ENCODE data around the gene RBFOX2.
"Not testable (repeated sequence)": the region's sequence is repeated elsewhere in the genome, so short reads cannot be mapped to it uniquely, and the experiment has no call there.

Gene RBFOX2

DNA sequence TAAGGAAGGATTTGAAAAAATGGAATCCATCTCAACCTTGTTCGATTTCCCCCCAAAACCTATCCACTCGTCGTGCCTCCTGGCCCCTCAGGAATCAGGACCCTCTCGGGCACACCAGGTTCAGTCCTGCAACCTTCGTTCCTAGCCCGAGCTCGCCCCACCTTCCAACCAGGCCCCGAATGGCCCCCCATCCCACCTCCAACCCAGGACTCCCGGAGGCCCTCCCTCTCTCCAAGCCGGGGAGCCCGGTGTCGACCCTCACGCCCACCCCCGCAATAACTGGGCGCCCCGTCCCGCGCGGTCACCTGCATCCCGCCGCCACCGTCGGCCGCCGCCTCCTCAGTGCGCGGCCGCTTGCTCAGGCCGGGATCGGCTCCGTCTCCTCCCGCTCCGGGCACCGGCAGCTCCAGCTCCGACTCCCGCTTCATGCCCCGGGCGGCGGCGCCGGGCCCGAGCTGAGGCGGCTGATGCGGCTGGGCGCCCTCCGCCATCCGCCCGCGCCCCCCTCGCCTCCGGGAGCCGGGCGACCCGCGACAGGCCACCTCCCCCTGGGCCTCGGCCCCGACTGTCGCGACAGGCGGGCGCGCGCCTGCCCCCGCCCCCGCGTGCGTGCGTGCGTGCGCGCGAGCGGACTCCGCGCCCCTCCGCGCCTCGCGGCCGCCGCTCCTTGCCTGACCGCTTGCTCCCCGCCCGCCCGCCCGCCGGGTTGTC, 534 bp downstream of the RBFOX2 start:
- Histone ChIP-seq H3K36me3 (replicated peaks) (0 out of 2 replicates have a peak, but pooled peaks cover 4% of the 10 kb centered on the region), H3K9me3 (no peaks in the 10 kb centered on the region), H3K4me3 (peak overlapping the region; percentile 75), H3K27me3 (ENCODE audit: low read depth) (no peaks in the 10 kb centered on the region), H3K4me1 (peaks cover 31% of the 10 kb centered on the region)
- peak in 1 of 2 experiments; percentile 50 for DNase-seq (ENCODE audit: low spot score in 2 of 2)
- in situ Hi-C loops (cut with MboI; ENCODE audit: low sequenced_read_pairs), result no loop called here

GRCh38 chr22:36027579-36027934, 1.1 kb downstream of the RBFOX2 start:
- peaks cover 33% of the 10 kb centered on the region for H3K4me1 ChIP-seq
- H3K36me3 ChIP-seq (replicated peaks), result 0 out of 2 replicates have a peak, but pooled peaks cover 4% of the 10 kb centered on the region

DNA sequence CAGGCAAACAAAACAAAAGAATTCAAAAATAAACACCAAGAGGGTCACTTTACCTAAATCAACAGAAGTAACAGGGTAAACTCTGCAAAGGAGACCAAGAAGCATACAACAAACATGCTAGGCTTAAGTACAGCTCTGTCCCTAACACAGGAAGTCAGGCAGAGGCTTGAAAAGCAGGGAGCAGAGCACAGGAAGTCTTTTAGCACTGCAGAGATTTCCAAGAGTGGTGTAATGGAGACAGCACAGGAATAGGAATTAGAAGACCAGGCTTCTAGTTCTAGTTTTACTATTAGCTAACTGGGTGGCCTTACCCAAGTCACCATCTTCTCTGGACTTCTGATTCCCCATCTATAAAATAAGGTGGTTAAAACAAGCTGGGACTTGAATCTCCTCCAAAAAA, 1.9 kb downstream of the RBFOX2 start:
- Histone ChIP-seq H3K4me3 (peak overlapping the region; percentile 75), H3K36me3 (replicated peaks) (0 out of 2 replicates have a peak, but pooled peaks cover 4% of the 10 kb centered on the region), H3K4me1 (peaks cover 33% of the 10 kb centered on the region), H3K27me3 (ENCODE audit: low read depth) (no peaks in the 10 kb centered on the region), H3K9me3 (no peaks in the 10 kb centered on the region)
- no peak for DNase-seq (ENCODE audit: low spot score in 2 of 2)
- in situ Hi-C loops (cut with MboI; ENCODE audit: low sequenced_read_pairs), result no loop called here

More at GRCh38 chr22:36027579-36027934, 1.1 kb downstream of the RBFOX2 start:
- no peaks in the 10 kb centered on the region for H3K27me3 ChIP-seq (ENCODE audit: low read depth)
- H3K4me3 ChIP-seq, result peak overlapping the region; percentile 75
- no peaks in the 10 kb centered on the region for H3K9me3 ChIP-seq
- in situ Hi-C loops (cut with MboI; ENCODE audit: low sequenced_read_pairs), result no loop called here
- DNase-seq (ENCODE audit: low spot score in 2 of 2), result peak in 1 of 2 experiments; percentile 36

GRCh38 chr22:36022697-36023096, 5.9 kb downstream of the RBFOX2 start:
- no peak for DNase-seq (ENCODE audit: low spot score in 2 of 2)
- Histone ChIP-seq H3K36me3 (replicated peaks) (0 out of 2 replicates have a peak, but pooled peaks cover 4% of the 10 kb centered on the region), H3K4me3 (no peak overlapping the region), H3K4me1 (peaks cover 34% of the 10 kb centered on the region), H3K27me3 (ENCODE audit: low read depth) (no peaks in the 10 kb centered on the region), H3K9me3 (0 out of 2 replicates have a peak, but pooled peaks cover 3% of the 10 kb centered on the region)
- in situ Hi-C loops (cut with MboI; ENCODE audit: low sequenced_read_pairs), result no loop called here

- Histone ChIP-seq H3K9me3 (0 out of 2 replicates have a peak, but pooled peaks cover 3% of the 10 kb centered on the region), H3K4me3 (no peak overlapping the region), H3K4me1 (peaks cover 39% of the 10 kb centered on the region), H3K36me3 (replicated peaks) (0 out of 2 replicates have a peak, but pooled peaks cover 4% of the 10 kb centered on the region), H3K27me3 (ENCODE audit: low read depth) (no peaks in the 10 kb centered on the region)
- no peak for DNase-seq (ENCODE audit: low spot score in 2 of 2)
- in situ Hi-C loops (cut with MboI; ENCODE audit: low sequenced_read_pairs), result no loop called here
Measured at GRCh38 chr22:36022162-36022561, 6.5 kb downstream of the RBFOX2 start.

DNA sequence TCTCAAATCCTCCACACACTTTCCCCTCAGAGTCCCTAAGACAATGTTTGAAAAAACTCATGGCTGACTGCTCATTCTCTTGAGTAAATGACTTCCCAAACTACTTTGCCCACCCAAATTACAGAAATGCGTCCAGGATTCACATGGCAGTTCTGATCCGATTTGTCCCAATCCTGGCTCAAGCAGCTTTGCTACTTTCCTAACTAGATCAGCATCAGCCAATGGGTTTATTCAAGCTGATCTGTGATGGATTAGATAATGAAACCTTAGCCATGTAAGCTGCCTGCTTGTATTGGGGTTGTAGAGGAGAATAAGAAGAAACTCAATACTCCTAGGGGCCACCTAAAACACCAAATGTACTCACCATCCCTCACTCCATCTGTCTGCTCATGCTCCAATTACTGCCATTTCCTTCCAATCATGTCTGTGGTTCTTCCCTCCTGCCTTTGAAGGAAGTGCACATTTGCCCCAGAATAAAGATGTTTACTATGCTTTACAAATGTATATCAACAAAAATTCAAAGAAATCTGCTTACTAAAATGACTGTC, 6.9 kb downstream of the RBFOX2 start:
- peaks cover 37% of the 10 kb centered on the region for H3K4me1 ChIP-seq
- H3K36me3 ChIP-seq (replicated peaks), result 0 out of 2 replicates have a peak, but pooled peaks cover 4% of the 10 kb centered on the region
- H3K27me3 ChIP-seq (ENCODE audit: low read depth), result no peaks in the 10 kb centered on the region
- DNase-seq (ENCODE audit: low spot score in 2 of 2), result no peak
- 0 out of 2 replicates have a peak, but pooled peaks cover 3% of the 10 kb centered on the region for H3K9me3 ChIP-seq
- in situ Hi-C loops (cut with MboI; ENCODE audit: low sequenced_read_pairs), result no loop called here
- no peak overlapping the region for H3K4me3 ChIP-seq

- H3K4me3 ChIP-seq; DNase-seq (ENCODE audit: low spot score in 2 of 2); H3K27me3 ChIP-seq (ENCODE audit: low read depth); in situ Hi-C loops (cut with MboI; ENCODE audit: low sequenced_read_pairs); H3K36me3 ChIP-seq (replicated peaks); H3K9me3 ChIP-seq: not testable (repeated sequence)
- peaks cover 40% of the 10 kb centered on the region for H3K4me1 ChIP-seq
Measured at GRCh38 chr22:36020865-36021264, 7.8 kb downstream of the RBFOX2 start.

- Histone ChIP-seq H3K27me3 (ENCODE audit: low read depth) (no peaks in the 10 kb centered on the region), H3K4me3 (no peak overlapping the region), H3K36me3 (replicated peaks) (no peaks in the 10 kb centered on the region), H3K4me1 (peaks cover 28% of the 10 kb centered on the region), H3K9me3 (0 out of 2 replicates have a peak, but pooled peaks cover 3% of the 10 kb centered on the region)
- no peak for DNase-seq (ENCODE audit: low spot score in 2 of 2)
- in situ Hi-C loops (cut with MboI; ENCODE audit: low sequenced_read_pairs), result no loop called here
Measured at GRCh38 chr22:36017651-36018091, 11.0 kb downstream of the RBFOX2 start.

DNA sequence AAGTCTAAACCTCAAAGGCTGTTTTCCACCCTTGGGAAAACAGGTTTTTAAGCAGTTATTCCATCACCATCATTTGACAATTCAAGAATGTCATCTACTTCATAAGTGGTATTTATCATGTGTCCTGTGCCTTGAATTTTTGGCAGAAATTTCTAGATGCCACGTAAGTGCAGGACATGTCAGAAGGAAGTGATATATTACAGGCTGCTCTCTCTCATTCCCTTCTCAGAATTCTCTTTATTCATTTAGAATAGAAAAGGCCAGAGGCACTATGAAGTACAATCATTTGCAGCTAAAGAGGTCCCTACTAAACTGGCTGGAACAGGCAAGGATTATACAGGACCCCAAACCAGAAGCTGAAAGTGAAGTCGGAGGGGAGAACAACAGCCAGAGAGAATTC, 11.9 kb downstream of the RBFOX2 start:
- Histone ChIP-seq H3K36me3 (replicated peaks) (no peaks in the 10 kb centered on the region), H3K27me3 (ENCODE audit: low read depth) (no peaks in the 10 kb centered on the region), H3K9me3 (0 out of 2 replicates have a peak, but pooled peaks cover 3% of the 10 kb centered on the region), H3K4me3 (no peak overlapping the region), H3K4me1 (peaks cover 28% of the 10 kb centered on the region)
- peak in 1 of 2 experiments; percentile 20 for DNase-seq (ENCODE audit: low spot score in 2 of 2)
- in situ Hi-C loops (cut with MboI; ENCODE audit: low sequenced_read_pairs), result no loop called here

GRCh38 chr22:36015811-36016529, 12.7 kb downstream of the RBFOX2 start:
- in situ Hi-C loops (cut with MboI; ENCODE audit: low sequenced_read_pairs), result no loop called here
- H3K27me3 ChIP-seq (ENCODE audit: low read depth), result no peaks in the 10 kb centered on the region
- no peak overlapping the region for H3K4me3 ChIP-seq
- no peaks in the 10 kb centered on the region for H3K36me3 ChIP-seq (replicated peaks)
- peaks cover 28% of the 10 kb centered on the region for H3K4me1 ChIP-seq
- no peak for DNase-seq (ENCODE audit: low spot score in 2 of 2)
- 0 out of 2 replicates have a peak, but pooled peaks cover 3% of the 10 kb centered on the region for H3K9me3 ChIP-seq

GRCh38 chr22:36015155-36015810, 13.3 kb downstream of the RBFOX2 start:
- Histone ChIP-seq H3K36me3 (replicated peaks) (no peaks in the 10 kb centered on the region), H3K27me3 (ENCODE audit: low read depth) (no peaks in the 10 kb centered on the region), H3K4me1 (peaks cover 28% of the 10 kb centered on the region), H3K9me3 (no peaks in the 10 kb centered on the region), H3K4me3 (no peak overlapping the region)
- in situ Hi-C loops (cut with MboI; ENCODE audit: low sequenced_read_pairs), result no loop called here
- no peak for DNase-seq (ENCODE audit: low spot score in 2 of 2)

GRCh38 chr22:36014546-36015074, 14.0 kb downstream of the RBFOX2 start:
- H3K4me1 ChIP-seq, result peaks cover 29% of the 10 kb centered on the region
- H3K36me3 ChIP-seq (replicated peaks), result no peaks in the 10 kb centered on the region
- in situ Hi-C loops (cut with MboI; ENCODE audit: low sequenced_read_pairs), result no loop called here
- no peak for DNase-seq (ENCODE audit: low spot score in 2 of 2)
- H3K4me3 ChIP-seq, result no peak overlapping the region
- H3K27me3 ChIP-seq (ENCODE audit: low read depth), result no peaks in the 10 kb centered on the region
- no peaks in the 10 kb centered on the region for H3K9me3 ChIP-seq

DNA sequence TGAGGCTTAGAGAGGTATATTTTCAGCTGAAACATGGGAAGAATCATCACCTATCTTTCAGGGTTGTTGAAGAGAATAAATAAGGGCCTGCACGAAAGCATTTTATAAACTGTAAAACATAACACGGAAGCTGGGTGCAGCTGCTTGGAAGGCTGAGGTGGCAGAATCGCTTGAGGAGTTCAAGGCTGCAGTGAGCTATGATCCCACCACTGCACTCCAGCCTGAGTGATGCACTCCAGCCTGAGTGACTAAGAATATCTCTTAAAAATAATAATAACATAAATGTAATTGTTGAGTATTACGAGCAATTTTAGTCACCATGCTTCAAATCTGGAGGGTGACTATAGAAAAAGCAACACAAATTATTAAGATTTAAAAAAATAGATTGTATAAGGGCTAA, 16.3 kb downstream of the RBFOX2 start:
- in situ Hi-C loops (cut with MboI; ENCODE audit: low sequenced_read_pairs), result no loop called here
- no peak overlapping the region for H3K4me3 ChIP-seq
- peaks cover 34% of the 10 kb centered on the region for H3K4me1 ChIP-seq
- no peaks in the 10 kb centered on the region for H3K9me3 ChIP-seq
- no peaks in the 10 kb centered on the region for H3K36me3 ChIP-seq (replicated peaks)
- DNase-seq (ENCODE audit: low spot score in 2 of 2), result no peak
- H3K27me3 ChIP-seq (ENCODE audit: low read depth), result no peaks in the 10 kb centered on the region

All from HAP-1 (cell line).